CD14-positive monocyte (primary cell): ENCODE measurements around the gene PHYHD1. TPM values are rescaled to one million over a fixed set of nuclear protein-coding genes. Genes with fewer than 3 reads are reported as not detected.

ENCODE experiments used
- DNase-seq, 3 donors: peaks; one replicate each; pipeline ENCODE4 v3.0.0-alpha.2; 2011 to 2022
- H2AFZ ChIP-seq: 2 replicates; pipeline ENCODE4 v1.6.0; 2012; ENCODE audit warnings: mild to moderate bottlenecking, low read depth, low read length, inconsistent platforms; ENCODE audit not compliant: insufficient read depth, poor library complexity, severe bottlenecking
- H3K27ac ChIP-seq, 2 donors: 1 replicate in 1 of 2; 2 replicates in 1 of 2; pipeline ENCODE4 v1.5.1; 2012 to 2013; ENCODE audit warnings: low read length in 2 of 2, control low read depth in 1 of 2, inconsistent platforms in 1 of 2, low read depth in 1 of 2, mild to moderate bottlenecking in 1 of 2
- H3K27me3 ChIP-seq, 2 donors: one replicate each; pipeline versions ENCODE4 v1.6.0 to v1.6.1; 2011 to 2013; ENCODE audit warnings: low read length in 2 of 2; ENCODE audit not compliant: control insufficient read depth in 2 of 2, insufficient read depth in 2 of 2
- H3K36me3 ChIP-seq, 2 donors: replicated peaks in 1 of 2; 1 replicate in 1 of 2; 2 replicates in 1 of 2; pipeline versions ENCODE4 v1.5.1 to v1.6.1; 2012 to 2013; ENCODE audit warnings: low read length in 2 of 2, control low read depth in 1 of 2, inconsistent platforms in 1 of 2, mild to moderate bottlenecking in 1 of 2; ENCODE audit not compliant: insufficient read depth in 2 of 2, control insufficient read depth in 1 of 2
- H3K4me1 ChIP-seq, 2 donors: 1 replicate in 1 of 2; 2 replicates in 1 of 2; pipeline versions ENCODE4 v1.5.1 to v1.6.1; 2012 to 2013; ENCODE audit warnings: low read length in 2 of 2, control low read depth in 1 of 2, inconsistent platforms in 1 of 2, mild to moderate bottlenecking in 1 of 2, moderate library complexity in 1 of 2; ENCODE audit not compliant: insufficient read depth in 2 of 2, control insufficient read depth in 1 of 2
- H3K4me2 ChIP-seq: replicated peaks from 2 replicates; pipeline ENCODE3; 2012; ENCODE audit warnings: low read length, moderate library complexity, mild to moderate bottlenecking; ENCODE audit not compliant: poor library complexity, severe bottlenecking; ENCODE audit errors: extremely low read depth
- H3K4me3 ChIP-seq, 3 experiments: fragments of 200-600 bp in 1 of 3; sonication (generic) in 1 of 3; replicated peaks in 1 of 3; 1 replicate in 2 of 3; 2 replicates in 1 of 3; pipeline ENCODE4 v1.5.1; 2011 to 2013; ENCODE audit warnings: low read length in 3 of 3, mild to moderate bottlenecking in 3 of 3, control low read depth in 2 of 3, low read depth in 2 of 3, inconsistent platforms in 1 of 3, moderate library complexity in 1 of 3
- H3K79me2 ChIP-seq: 2 replicates; pipeline ENCODE4 v1.6.0; 2012; ENCODE audit warnings: mild to moderate bottlenecking, control low read depth, inconsistent platforms, low read length, moderate library complexity; ENCODE audit not compliant: insufficient read depth
- H3K9ac ChIP-seq: 2 replicates; pipeline ENCODE4 v1.6.0; 2017; ENCODE audit warnings: low read length, mild to moderate bottlenecking; ENCODE audit not compliant: insufficient read depth, poor library complexity, severe bottlenecking
- H3K9me3 ChIP-seq, 2 donors: replicated peaks in 1 of 2; 1 replicate in 1 of 2; 2 replicates in 1 of 2; pipeline versions ENCODE4 v1.5.1 to v1.6.1; 2012 to 2013; ENCODE audit warnings: low read length in 2 of 2, control low read depth in 1 of 2; ENCODE audit not compliant: control insufficient read depth in 1 of 2, insufficient read depth in 1 of 2
- H4K20me1 ChIP-seq: 2 replicates; pipeline ENCODE4 v1.6.0; 2012; ENCODE audit warnings: mild to moderate bottlenecking, low read length, control low read depth, moderate library complexity; ENCODE audit not compliant: insufficient read depth
- H3K27ac Mint-ChIP-seq, 7 donors: one replicate each; pipeline ENCODE4 v1.8.0; 2020; ENCODE audit warnings: mild to moderate bottlenecking in 7 of 7, mixed read lengths in 7 of 7, moderate library complexity in 6 of 7, inconsistent platforms in 2 of 7
- H3K27me3 Mint-ChIP-seq, 3 donors: one replicate each; pipeline ENCODE4 v1.8.0; 2021 to 2022; ENCODE audit warnings: low read depth in 3 of 3, mild to moderate bottlenecking in 3 of 3, mixed read lengths in 3 of 3, moderate library complexity in 3 of 3, inconsistent platforms in 1 of 3
- H3K36me3 Mint-ChIP-seq, 2 donors: one replicate each; pipeline ENCODE4 v1.8.0; 2020; ENCODE audit warnings: mixed read lengths in 2 of 2, inconsistent platforms in 1 of 2, mild to moderate bottlenecking in 1 of 2
- H3K4me1 Mint-ChIP-seq: one replicate; pipeline ENCODE4 v1.8.0; 2020; ENCODE audit warnings: mild to moderate bottlenecking, mixed read lengths
- H3K4me3 Mint-ChIP-seq, 2 donors: one replicate each; pipeline ENCODE4 v1.8.0; 2020; ENCODE audit warnings: mild to moderate bottlenecking in 2 of 2, mixed read lengths in 2 of 2, moderate library complexity in 1 of 2
- H3K9me3 Mint-ChIP-seq, 7 donors: one replicate each; pipeline ENCODE4 v1.8.0; 2020 to 2022; ENCODE audit warnings: mixed read lengths in 7 of 7, mild to moderate bottlenecking in 6 of 7, moderate library complexity in 6 of 7, inconsistent platforms in 2 of 7
- CTCF ChIP-seq: fragments of 200-600 bp; IDR thresholded peaks from one replicate; pipeline ENCODE4 v1.8.0; 2022; ENCODE audit warnings: antibody characterized with exemption, mild to moderate bottlenecking
- WGBS: methylation state at CpG from one replicate; pipeline ENCODE4 v1.1.5; 2013; ENCODE audit warnings: missing lambda C conversion rate; ENCODE audit not compliant: insufficient coverage; 5-methylcytosine and 5-hydroxymethylcytosine counted together
- intact Hi-C, 2 donors: fragments of 100-400 bp; cut with micrococcal nuclease; formaldehyde crosslinking; loops; one replicate each; pipeline versions ENCODE4 v1.15.0 to v1.15.1; 2023
- polyA plus RNA-seq, 3 donors: library from polyadenylated mRNA; depleted of rRNA in 1 of 3; unstranded in 2 of 3; stranded (reverse) in 1 of 3; fragments of 300-500 nt in 2 of 3; fragments of >200 nt in 1 of 3; fragmentation: Illumina TruSeq in 2 of 3; gene quantifications; 1 replicate in 2 of 3; 2 replicates in 1 of 3; pipeline ENCODE4 v1.2.3, GENCODE V29; 2012 to 2021

PHYHD1 gene
- polyA plus RNA-seq, 3 donors, result 0.29 TPM; not detected in 2

GRCh38 chr9:128979111-128979510, 58.3 kb downstream of the PHYHD1 start:
- no peaks in the 10 kb centered on the region for H3K9me3 ChIP-seq
- H3K27me3 Mint-ChIP-seq, result peaks cover 0 to 1% (median 0%) of the 10 kb centered on the region in 3 donors
- WGBS, result no CpG with 5 or more reads among the region's 3 CpGs
- H3K4me1 ChIP-seq, result no peaks in the 10 kb centered on the region
- DNase-seq, result no peak
- intact Hi-C loops, result no loop called here
- H3K36me3 ChIP-seq, result peaks cover 80 to 99% of the 10 kb centered on the region in 2 donors
- H3K36me3 Mint-ChIP-seq, result peaks cover 79 to 97% of the 10 kb centered on the region in 2 donors
- H3K79me2 ChIP-seq, result no peaks in the 10 kb centered on the region
- H4K20me1 ChIP-seq, result no peaks in the 10 kb centered on the region
- H3K4me3 Mint-ChIP-seq, result no peak overlapping the region
- no peak overlapping the region for H3K9ac ChIP-seq
- no peak overlapping the region for H3K27ac ChIP-seq
- no peak for TF ChIP-seq CTCF
- H3K27me3 ChIP-seq, result no peaks in the 10 kb centered on the region
- H3K4me1 Mint-ChIP-seq, result no peaks in the 10 kb centered on the region
- H2AFZ ChIP-seq, result no peak overlapping the region
- H3K9me3 Mint-ChIP-seq, result no peaks in the 10 kb centered on the region
- H3K27ac Mint-ChIP-seq, result no peak overlapping the region
- no peak overlapping the region for H3K4me3 ChIP-seq
- no peak overlapping the region for H3K4me2 ChIP-seq

GRCh38 chr9:128983536-128983935, 62.8 kb downstream of the PHYHD1 start:
- Histone ChIP-seq H3K4me3 (no peak overlapping the region), H3K79me2 (no peaks in the 10 kb centered on the region), H2AFZ (no peak overlapping the region), H3K36me3 (peaks cover 91 to 99% of the 10 kb centered on the region in 2 donors), H3K27ac (no peak overlapping the region), H3K4me2 (no peak overlapping the region), H3K9ac (no peak overlapping the region), H3K27me3 (no peaks in the 10 kb centered on the region), H3K4me1 (no peaks in the 10 kb centered on the region), H3K9me3 (no peaks in the 10 kb centered on the region), H4K20me1 (no peaks in the 10 kb centered on the region)
- H3K27ac Mint-ChIP-seq, result no peak overlapping the region
- H3K27me3 Mint-ChIP-seq, result peaks cover 0 to 1% (median 0%) of the 10 kb centered on the region in 3 donors
- DNase-seq, result no peak
- peaks cover 90 to 98% of the 10 kb centered on the region in 2 donors for H3K36me3 Mint-ChIP-seq
- no CpG with 5 or more reads among the region's 8 CpGs for WGBS
- H3K9me3 Mint-ChIP-seq, result no peaks in the 10 kb centered on the region
- H3K4me3 Mint-ChIP-seq, result no peak overlapping the region
- no peak for TF ChIP-seq CTCF
- intact Hi-C loops, result no loop called here
- no peaks in the 10 kb centered on the region for H3K4me1 Mint-ChIP-seq
